T47D (cell line): ENCODE measurements around the gene MAPK10.
"Not testable (repeated sequence)": the region's sequence is repeated elsewhere in the genome, so short reads cannot be mapped to it uniquely, and the experiment has no call there.

ENCODE experiments used
- DNase-seq, 2 experiments: peaks; one replicate each; pipeline versions ENCODE4 v3.0.0 to v3.0.0-alpha.2; 2011 to 2012; ENCODE audit warnings: low read depth in 1 of 2, low spot score in 1 of 2
- JUND ChIP-seq: IDR thresholded peaks from 2 replicates; pipeline ENCODE4 v1.6.1; 2012; ENCODE audit warnings: low read depth
- in situ Hi-C: cut with HindIII; loops from 2 replicates; pipeline ENCODE4 v1.10.0; 2016; ENCODE audit warnings: low sequenced_read_pairs, low pct_unique_long_range_greater_than_20kb

Gene MAPK10

DNA sequence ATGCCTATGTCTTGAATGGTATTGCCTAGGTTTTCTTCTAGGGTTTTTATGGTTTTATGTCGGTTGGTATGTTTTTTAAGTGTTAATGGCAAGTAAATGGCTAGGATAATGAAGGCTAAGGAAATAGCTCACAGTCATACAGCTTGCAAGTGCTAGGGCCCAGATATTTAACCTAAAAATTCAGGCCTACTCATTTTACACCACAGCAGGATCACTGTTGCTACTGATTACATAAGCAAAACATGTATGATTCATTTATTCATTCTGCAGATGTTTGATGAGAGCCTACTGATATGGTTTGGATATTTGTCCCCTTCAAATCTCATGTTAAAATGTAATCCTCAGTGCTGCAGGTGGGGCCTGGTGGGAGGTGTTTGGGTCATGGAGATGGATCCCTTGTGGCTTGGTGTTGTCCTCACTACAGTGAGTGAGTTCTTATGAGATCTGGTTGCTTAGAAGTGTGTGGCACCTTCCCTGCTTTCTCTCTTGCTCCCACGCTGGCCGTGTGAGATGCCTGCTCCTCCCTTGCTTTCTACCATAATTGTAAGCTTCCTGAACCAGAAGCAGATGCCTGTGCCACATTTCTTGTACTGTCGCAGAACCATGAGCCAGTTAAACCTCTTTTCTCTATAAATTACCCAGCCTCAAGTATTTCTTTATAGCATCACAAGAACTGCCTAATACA, 175.5 kb downstream of the MAPK10 start:
- no peak for DNase-seq
- in situ Hi-C loops = no loop called here
- TF ChIP-seq JUND = no peak

DNA sequence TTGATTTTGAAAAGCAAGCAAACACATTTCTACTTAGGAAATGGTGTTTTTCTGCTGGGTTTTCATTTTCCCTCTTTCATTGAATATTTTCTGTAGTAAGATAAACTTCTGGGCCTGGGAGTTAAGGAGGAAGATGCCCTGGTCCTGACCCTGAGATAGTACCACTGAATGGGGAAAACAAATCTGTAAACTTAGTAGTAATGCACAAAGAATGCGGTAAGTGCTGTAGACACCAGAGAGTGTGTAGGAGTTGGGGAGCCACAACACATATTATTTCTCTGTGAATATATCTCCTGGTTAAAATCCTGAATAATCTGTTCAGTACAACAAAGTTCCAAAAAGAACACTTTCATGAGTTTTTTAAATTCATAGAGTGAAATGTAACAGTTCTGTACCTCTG, 178.3 kb downstream of the MAPK10 start:
- in situ Hi-C loops = no loop called here
- DNase-seq = no peak
- TF ChIP-seq JUND = no peak

DNA sequence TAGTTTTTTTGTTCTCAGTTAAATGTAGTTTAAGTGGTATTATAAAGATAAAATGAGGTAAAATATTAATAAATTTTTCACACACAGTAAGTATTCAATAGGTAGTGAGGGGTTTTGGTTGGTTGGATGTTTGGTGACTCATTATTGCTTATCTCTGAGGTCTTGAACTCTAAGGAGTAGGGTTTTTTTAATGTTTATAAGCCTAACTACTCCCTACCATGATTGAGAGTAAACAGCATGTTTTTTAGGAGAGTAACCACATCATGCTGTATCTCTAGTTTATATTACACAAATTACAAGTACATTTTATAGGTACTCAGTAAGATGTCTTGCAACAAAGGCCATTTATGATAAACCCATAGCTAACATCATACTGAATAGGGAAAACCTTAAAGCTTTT, 181.6 kb downstream of the MAPK10 start:
- in situ Hi-C loops = no loop called here
- TF ChIP-seq JUND = no peak
- no peak for DNase-seq

DNA sequence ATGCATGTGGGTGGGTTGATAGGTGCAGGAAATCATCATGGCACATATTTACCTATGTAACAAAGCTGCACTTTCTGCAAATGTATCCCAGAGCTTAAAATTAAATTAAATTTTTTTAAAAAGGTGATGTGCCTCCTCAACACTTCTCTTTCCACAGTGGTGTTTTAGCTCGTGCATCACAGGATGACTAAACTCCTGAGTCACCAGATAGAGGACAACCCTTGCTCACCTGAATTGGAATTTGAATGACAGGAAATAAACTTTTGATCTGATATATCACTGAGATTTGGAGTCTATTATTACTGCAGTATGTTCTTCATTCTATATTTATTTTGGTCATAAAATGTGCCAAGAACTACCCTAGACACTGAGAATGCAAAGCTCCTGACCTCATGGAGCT, 185.3 kb downstream of the MAPK10 start:
- no peak for TF ChIP-seq JUND
- DNase-seq = no peak
- in situ Hi-C loops = no loop called here

DNA sequence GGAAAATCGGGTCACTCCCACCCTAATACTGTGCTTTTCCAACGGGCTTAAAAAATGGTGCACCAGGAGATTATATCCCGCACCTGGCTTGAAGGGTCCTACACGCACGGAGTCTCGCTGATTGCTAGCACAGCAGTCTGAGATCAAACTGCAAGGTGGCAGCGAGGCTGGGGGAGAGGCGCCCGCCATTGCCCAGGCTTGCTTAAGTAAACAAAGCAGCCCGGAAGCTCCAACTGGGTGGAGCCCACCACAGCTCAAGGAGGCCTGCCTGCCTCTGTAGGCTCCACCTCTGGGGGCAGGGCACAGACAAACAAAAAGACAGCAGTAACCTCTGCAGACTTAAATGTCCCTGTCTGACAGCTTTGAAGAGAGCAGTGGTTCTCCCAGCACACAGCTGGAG, 191.5 kb downstream of the MAPK10 start:
- in situ Hi-C loops = not testable (repeated sequence)

DNA sequence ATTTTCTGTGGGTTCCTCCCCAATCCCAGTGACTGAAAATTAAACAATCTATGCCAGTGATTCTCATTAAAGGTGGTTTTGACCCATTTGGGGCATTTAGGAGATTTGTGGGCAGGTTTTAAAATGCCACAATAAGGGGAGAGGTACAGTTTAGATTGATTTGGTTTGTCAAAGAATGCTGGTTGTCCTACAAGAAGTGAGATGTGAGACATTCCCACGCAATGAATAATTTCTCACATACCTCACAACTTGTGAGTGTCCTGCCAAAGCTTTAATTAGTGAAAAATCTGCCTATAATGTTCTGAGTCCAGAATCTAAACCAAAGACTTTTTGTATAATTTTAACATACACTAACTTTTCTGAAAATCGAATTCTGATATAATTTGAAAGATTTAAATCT, 199.4 kb downstream of the MAPK10 start:
- DNase-seq = no peak
- in situ Hi-C loops = no loop called here

More for the DNA sequence above, 191.5 kb downstream of the MAPK10 start:
- DNase-seq = not testable (repeated sequence)

DNA sequence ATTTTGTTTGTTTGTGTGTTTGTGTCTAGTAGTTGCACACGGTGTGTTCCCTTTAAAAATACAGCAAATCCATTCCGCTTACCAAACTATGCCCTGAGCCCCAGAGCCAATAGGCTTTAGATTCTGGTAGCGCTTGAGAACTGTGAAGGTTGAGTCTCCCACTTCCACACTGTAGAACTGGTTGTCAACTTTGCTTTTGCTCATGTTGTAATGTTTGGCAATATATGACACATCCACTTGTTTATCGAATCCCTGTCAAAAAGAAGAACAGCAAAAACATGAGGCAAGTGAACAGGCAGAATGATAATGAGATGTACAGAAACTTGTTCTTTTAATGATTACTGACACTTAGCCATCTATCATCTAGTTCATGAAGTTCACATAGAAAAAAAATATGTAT, 200.6 kb downstream of the MAPK10 start:
- DNase-seq = no peak
- in situ Hi-C loops = no loop called here
- no peak for TF ChIP-seq JUND

More for the DNA sequence above, 199.4 kb downstream of the MAPK10 start:
- no peak for TF ChIP-seq JUND

DNA sequence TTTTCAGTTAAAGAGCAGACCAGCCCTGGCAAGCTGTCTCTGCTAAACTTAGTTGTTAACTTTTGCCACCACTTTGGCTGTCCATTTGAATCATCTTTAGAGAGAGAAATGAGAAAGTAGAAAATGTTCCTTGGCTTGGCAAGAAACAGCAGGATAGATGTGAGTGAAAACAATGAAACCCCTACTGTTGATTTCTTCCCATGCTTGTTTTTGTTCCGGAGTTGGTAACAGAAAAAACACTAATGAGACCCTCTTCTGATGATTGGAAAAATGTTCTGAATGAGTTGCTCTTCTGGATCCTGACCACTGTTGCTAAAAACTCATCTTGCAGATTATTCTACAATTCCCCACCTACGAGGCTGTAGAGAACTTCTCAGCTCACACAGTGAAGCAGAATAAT, 203.3 kb downstream of the MAPK10 start:
- DNase-seq = no peak
- no peak for TF ChIP-seq JUND
- in situ Hi-C loops = no loop called here

DNA sequence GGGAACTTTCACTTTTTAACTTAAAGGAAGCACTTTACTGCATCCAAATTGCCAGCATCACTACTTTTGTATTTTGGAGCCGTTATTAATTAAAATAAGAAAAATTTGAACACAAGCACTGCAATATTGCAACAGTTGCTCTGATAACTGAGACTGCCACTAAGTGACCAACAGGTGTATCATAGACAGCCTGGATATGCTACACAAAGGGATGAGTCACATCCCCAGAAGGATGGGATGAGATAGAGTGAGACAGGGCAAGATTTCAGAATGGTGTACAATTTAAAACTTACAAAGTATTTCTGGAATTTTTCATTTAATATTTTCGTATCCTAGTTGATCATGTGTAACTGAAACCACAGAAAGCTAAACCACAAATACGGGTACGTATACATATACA, 204.1 kb downstream of the MAPK10 start:
- in situ Hi-C loops = no loop called here
- no peak for TF ChIP-seq JUND

DNA sequence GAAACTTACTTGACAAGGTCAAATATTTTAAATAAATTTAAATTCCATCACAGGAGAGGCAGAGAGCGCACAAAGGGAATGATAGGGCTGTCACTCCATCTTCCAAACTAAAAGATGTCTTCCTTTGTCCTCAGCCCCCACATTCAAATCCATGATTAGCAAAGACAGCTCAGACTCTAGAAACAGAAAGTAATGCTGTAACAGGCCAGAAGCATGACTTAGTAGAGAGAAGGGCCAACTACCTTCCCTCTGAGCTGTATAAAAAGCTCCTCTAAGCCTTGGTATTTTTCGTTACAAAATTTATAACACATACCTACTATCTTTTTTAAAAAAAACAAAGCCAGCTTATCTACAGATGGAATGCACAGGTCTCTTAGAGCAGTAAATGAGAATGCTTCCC, 207.4 kb downstream of the MAPK10 start:
- no peak for TF ChIP-seq JUND
- DNase-seq = no peak
- in situ Hi-C loops = no loop called here

More for the DNA sequence above, 204.1 kb downstream of the MAPK10 start:
- no peak for DNase-seq

DNA sequence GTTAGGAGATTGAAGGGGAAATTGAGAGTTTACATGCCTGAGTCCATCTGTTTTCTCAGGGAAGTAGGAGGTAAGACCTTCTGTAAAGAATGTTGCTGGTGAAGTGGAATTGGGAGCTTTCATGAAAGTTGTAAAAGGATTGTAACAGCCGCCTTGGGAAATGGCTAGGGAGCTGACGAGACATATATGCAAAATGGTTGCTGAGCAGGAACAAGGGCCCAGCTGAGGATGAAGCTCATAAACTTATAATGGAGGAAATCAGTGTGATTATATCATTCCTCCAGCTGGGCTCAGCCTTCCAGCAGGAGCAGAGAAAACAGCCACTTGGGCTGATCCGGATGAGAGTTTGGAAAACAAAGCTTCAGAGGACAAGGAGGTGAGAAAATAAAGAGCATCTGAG, 208.7 kb downstream of the MAPK10 start:
- no peak for TF ChIP-seq JUND
- in situ Hi-C loops = no loop called here
- DNase-seq = no peak

DNA sequence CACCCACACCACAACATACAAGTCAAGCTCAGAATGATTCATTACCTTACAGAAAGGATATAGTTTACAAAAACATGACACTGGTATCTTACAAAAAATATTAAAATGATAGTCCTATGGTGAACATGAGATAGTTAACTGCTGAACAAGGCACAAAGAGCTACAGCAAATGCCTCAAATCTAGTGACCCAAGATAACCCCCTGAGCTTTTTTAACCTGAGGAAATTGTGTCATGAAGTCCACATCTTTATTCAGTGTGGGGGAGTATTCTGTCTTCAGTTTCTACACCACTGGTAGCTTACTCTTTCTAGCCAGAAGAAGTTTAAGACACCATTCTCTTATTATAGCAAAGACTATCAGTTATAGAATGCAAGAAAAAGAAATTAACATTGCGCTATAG, 218.7 kb downstream of the MAPK10 start:
- in situ Hi-C loops = no loop called here
- DNase-seq = no peak
- TF ChIP-seq JUND = no peak

DNA sequence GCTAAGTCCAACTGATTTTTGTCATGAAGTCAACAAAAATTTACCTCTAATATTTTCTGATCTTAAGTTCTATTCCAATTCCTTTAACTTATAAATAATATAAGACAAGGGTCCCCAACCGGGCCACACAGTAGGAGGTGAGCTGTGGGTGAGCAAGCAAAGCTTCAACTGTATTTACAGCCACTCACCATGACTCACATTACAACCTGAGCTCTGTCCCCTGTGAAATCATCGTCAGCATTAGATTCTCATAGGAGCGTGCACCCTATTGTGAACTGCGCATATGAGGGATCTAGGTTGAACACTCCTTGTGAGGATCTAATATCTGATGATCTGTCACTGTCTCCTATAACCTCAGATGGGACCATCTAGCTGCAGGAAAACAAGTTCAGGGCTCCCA, 227.4 kb downstream of the MAPK10 start:
- no peak for TF ChIP-seq JUND
- DNase-seq = no peak
- in situ Hi-C loops = no loop called here

DNA sequence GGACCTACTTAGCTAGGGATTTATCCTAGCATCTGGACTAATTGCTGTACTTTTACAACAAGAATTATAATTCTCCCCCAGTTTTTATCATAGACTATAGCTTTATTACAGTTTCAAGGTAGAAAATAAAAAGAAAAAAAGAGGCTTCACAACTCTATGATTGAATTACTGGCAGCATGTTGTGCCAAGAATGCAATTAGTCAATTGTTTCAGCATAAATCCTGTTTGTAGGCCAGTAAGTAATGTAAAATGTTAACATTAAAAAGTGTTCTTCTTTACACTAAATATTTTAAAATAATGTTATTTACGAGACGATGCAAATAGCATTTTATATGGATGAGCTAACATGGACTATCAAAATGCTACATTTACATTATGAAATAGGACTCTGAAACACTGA, 228.4 kb downstream of the MAPK10 start:
- in situ Hi-C loops = no loop called here
- TF ChIP-seq JUND = no peak
- DNase-seq = no peak
